Body of pancreas (tissue), 4 donors: Measurements from ENCODE around the gene JCAD.

Experiments
- CTCF ChIP-seq, 7 experiments: fragments of 450-650 bp in 4 of 7; fragments of 200-600 bp in 3 of 7; sonication (generic) in 3 of 7; IDR thresholded peaks; one replicate each; pipeline ENCODE4 v1.5.1; 2016 to 2019; ENCODE audit warnings: antibody characterized with exemption in 7 of 7
- POLR2A ChIP-seq, 3 donors: fragments of 450-650 bp; IDR thresholded peaks; one replicate each; pipeline ENCODE4 v1.6.1; 2016; ENCODE audit warnings: antibody characterized with exemption in 3 of 3, mild to moderate bottlenecking in 2 of 3

DNA sequence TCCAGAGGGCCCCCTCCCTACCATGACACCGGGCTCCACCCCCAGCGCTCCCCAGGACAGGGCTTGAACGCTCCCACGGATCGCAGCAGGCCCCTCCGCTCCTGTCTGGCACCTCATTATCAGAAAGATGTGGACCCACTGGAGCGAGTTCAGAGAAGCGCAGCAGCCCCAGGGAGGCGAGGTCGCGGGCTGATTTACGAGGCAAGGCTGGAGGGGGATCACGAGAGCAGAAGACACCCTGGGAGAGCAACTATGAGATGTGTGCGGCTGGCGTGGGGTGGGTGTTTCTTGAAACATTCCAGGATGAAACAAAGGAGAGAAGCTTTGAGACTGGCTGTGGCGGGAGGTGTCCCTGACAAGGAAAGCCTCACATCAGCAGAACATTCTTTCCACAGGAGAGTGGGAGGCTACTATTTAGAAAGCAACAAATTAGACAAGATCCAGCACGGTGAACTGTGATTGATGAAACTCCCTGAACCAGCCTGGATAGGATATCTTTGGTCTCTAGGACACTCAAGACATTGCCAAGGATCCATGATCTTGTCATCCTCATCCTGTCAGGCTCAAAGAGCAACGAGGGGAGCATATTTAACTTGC, 66.0 kb downstream of the JCAD start:
- TF ChIP-seq CTCF (IDR thresholded peaks at IDR 0.05), result no peak
- TF ChIP-seq POLR2A (IDR thresholded peaks at IDR 0.05), result no peak
